Gastroesophageal sphincter (tissue), 4 donors: Measurements from ENCODE around the gene EXOC2. TPM values are rescaled to one million over a fixed set of nuclear protein-coding genes. Genes with fewer than 3 reads are reported as not detected.

Experiments used
- ATAC-seq: fragments of 150-250 bp; one replicate; pipeline ENCODE4 v1.9.1; 2016; ENCODE audit warnings: mild to moderate bottlenecking, moderate library complexity
- H3K27ac ChIP-seq, 4 donors: fragments of 200-600 bp; sonication (generic) in 3 of 4; 1 replicate in 3 of 4; 2 replicates in 1 of 4; pipeline ENCODE4 v1.5.1; 2016 to 2019
- H3K27me3 ChIP-seq: fragments of 200-600 bp; sonication (generic); one replicate; pipeline ENCODE4 v1.5.1; 2019
- H3K36me3 ChIP-seq, 2 donors: fragments of 200-600 bp; sonication (generic); one replicate each; pipeline ENCODE4 v1.5.1; 2019; ENCODE audit warnings: control low read depth in 1 of 2
- H3K4me1 ChIP-seq, 3 donors: fragments of 200-600 bp; sonication (generic); 1 replicate in 2 of 3; 2 replicates in 1 of 3; pipeline ENCODE4 v1.5.1; 2016 to 2019; ENCODE audit warnings: control low read depth in 2 of 3
- H3K4me3 ChIP-seq, 2 donors: fragments of 200-600 bp; sonication (generic); one replicate each; pipeline ENCODE4 v1.5.1; 2019; ENCODE audit warnings: mild to moderate bottlenecking in 1 of 2, moderate library complexity in 1 of 2
- H3K9me3 ChIP-seq, 3 donors: fragments of 200-600 bp; sonication (generic); one replicate each; pipeline ENCODE4 v1.5.1; 2017 to 2019; ENCODE audit warnings: control low read depth in 2 of 3
- EP300 ChIP-seq: sonication (generic); formaldehyde crosslinking; IDR thresholded peaks from one replicate; pipeline ENCODE4 v1.6.1; 2017; ENCODE audit warnings: antibody characterized with exemption, mild to moderate bottlenecking
- POLR2A ChIP-seq, 2 donors: fragments of 450-650 bp; IDR thresholded peaks; one replicate each; pipeline ENCODE4 v1.6.1; 2017; ENCODE audit warnings: antibody characterized with exemption in 2 of 2, mild to moderate bottlenecking in 2 of 2, moderate library complexity in 1 of 2
- POLR2AphosphoS5 ChIP-seq: sonication (generic); formaldehyde crosslinking; IDR thresholded peaks from one replicate; pipeline ENCODE4 v1.6.1; 2017; ENCODE audit warnings: antibody characterized with exemption
- WGBS, 2 donors: methylation state at CpG; one replicate each; pipeline ENCODE4 v1.1.5; 2018; ENCODE audit warnings: low coverage in 1 of 2; 5-methylcytosine and 5-hydroxymethylcytosine counted together
- total RNA-seq, 4 donors: library from RNA; depleted of rRNA; stranded (reverse); fragments of >200 nt; gene quantifications; one replicate each; pipeline ENCODE4 v1.1.0, GENCODE V29; 2016
- TF ChIP-seq, protein P1 (sequence below), 4 experiments: fragments of 200-600 bp in 2 of 4; fragments of 450-650 bp in 2 of 4; sonication (generic) in 1 of 4; IDR thresholded peaks; one replicate each; pipeline ENCODE4 v1.5.1; 2017 to 2019; ENCODE audit warnings: antibody characterized with exemption in 4 of 4, mild to moderate bottlenecking in 2 of 4, moderate library complexity in 2 of 4

EXOC2 gene
- total RNA-seq, 4 donors from 2014 or later = 17.8 to 39.2 (median 25.8) TPM

GRCh38 chr6:499617-500016 is 193.3 kb downstream of the EXOC2 start:
- WGBS, 2 donors = 76 to 80% methylated on average over 3 of the region's 3 CpGs
- H3K27me3 ChIP-seq = no peaks in the 10 kb centered on the region
- H3K9me3 ChIP-seq = no peaks in the 10 kb centered on the region
- peaks cover 0 to 47% of the 10 kb centered on the region in 2 donors for H3K36me3 ChIP-seq
- H3K4me1 ChIP-seq = no peaks in the 10 kb centered on the region
- H3K4me3 ChIP-seq = no peak overlapping the region
- no peak for ATAC-seq
- no peak for TF ChIP-seq POLR2AphosphoS5
- no peak for TF ChIP-seq POLR2A (IDR thresholded peaks at IDR 0.05)
- TF ChIP-seq EP300 = no peak
- TF ChIP-seq, protein P1, sequence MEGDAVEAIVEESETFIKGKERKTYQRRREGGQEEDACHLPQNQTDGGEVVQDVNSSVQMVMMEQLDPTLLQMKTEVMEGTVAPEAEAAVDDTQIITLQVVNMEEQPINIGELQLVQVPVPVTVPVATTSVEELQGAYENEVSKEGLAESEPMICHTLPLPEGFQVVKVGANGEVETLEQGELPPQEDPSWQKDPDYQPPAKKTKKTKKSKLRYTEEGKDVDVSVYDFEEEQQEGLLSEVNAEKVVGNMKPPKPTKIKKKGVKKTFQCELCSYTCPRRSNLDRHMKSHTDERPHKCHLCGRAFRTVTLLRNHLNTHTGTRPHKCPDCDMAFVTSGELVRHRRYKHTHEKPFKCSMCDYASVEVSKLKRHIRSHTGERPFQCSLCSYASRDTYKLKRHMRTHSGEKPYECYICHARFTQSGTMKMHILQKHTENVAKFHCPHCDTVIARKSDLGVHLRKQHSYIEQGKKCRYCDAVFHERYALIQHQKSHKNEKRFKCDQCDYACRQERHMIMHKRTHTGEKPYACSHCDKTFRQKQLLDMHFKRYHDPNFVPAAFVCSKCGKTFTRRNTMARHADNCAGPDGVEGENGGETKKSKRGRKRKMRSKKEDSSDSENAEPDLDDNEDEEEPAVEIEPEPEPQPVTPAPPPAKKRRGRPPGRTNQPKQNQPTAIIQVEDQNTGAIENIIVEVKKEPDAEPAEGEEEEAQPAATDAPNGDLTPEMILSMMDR (IDR thresholded peaks at IDR 0.05) = no peak
- no peak overlapping the region for H3K27ac ChIP-seq

- H3K4me3 ChIP-seq = no peak overlapping the region
- no peak for ATAC-seq
- WGBS, 2 donors = 77 to 84% methylated on average over 6 to 8 of the region's 9 CpGs
Observed at GRCh38 chr6:498795-499231, 194.1 kb downstream of the EXOC2 start.

DNA sequence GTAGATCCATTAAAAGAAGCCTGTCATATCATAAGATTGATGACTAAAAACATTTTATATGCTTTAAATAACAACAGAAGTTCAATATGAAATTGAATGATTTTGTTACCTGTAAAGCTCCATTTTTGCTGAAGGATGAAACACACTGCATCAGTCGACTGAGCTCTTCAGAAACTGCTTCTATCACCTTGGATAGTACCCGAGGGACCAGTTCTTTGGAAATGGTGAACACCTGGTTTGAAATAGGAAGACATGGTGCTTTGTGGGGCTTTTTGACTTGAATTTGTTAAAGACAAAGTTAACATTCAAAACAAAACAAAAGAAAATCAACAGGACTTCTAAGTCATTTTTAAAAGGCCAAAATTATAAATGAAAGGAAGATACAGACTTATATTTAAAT is 195.7 kb downstream of the EXOC2 start:
- Histone ChIP-seq H3K27me3 (no peaks in the 10 kb centered on the region), H3K27ac (no peak overlapping the region), H3K4me1 (no peaks in the 10 kb centered on the region), H3K9me3 (no peaks in the 10 kb centered on the region), H3K36me3 (peaks cover 0 to 58% of the 10 kb centered on the region in 2 donors), H3K4me3 (no peak overlapping the region)
- TF ChIP-seq EP300 = no peak
- TF ChIP-seq POLR2AphosphoS5 = no peak
- TF ChIP-seq, protein P1 (IDR thresholded peaks at IDR 0.05) = no peak
- no peak for TF ChIP-seq POLR2A (IDR thresholded peaks at IDR 0.05)
- WGBS, 2 donors = 95 to 97% methylated on average over 2 of the region's 2 CpGs
- no peak for ATAC-seq

More at GRCh38 chr6:498795-499231, 194.1 kb downstream of the EXOC2 start:
- H3K36me3 ChIP-seq = peaks cover 0 to 46% of the 10 kb centered on the region in 2 donors
- no peak overlapping the region for H3K27ac ChIP-seq
- TF ChIP-seq POLR2AphosphoS5 (no peak), POLR2A (IDR thresholded peaks at IDR 0.05) (no peak), EP300 (no peak)
- TF ChIP-seq, protein P1 (IDR thresholded peaks at IDR 0.05) = no peak
- no peaks in the 10 kb centered on the region for H3K9me3 ChIP-seq
- H3K27me3 ChIP-seq = no peaks in the 10 kb centered on the region
- no peaks in the 10 kb centered on the region for H3K4me1 ChIP-seq

- H3K36me3 ChIP-seq = peaks cover 0 to 62% of the 10 kb centered on the region in 2 donors
- H3K27me3 ChIP-seq = no peaks in the 10 kb centered on the region
- no peaks in the 10 kb centered on the region for H3K4me1 ChIP-seq
- H3K4me3 ChIP-seq = no peak overlapping the region
- 57 to 100% methylated on average over 4 to 5 of the region's 5 CpGs for WGBS, 2 donors
- no peak for TF ChIP-seq POLR2A (IDR thresholded peaks at IDR 0.05)
- no peak for TF ChIP-seq EP300
- TF ChIP-seq, protein P1 (IDR thresholded peaks at IDR 0.05) = no peak
- no peak for TF ChIP-seq POLR2AphosphoS5
- no peak overlapping the region for H3K27ac ChIP-seq
- ATAC-seq = no peak
- no peaks in the 10 kb centered on the region for H3K9me3 ChIP-seq
Observed at GRCh38 chr6:496649-497048, 196.3 kb downstream of the EXOC2 start.

GRCh38 chr6:494394-494793 is 198.5 kb downstream of the EXOC2 start:
- H3K9me3 ChIP-seq = no peaks in the 10 kb centered on the region
- 90 to 93% methylated on average over 5 of the region's 5 CpGs for WGBS, 2 donors
- H3K27me3 ChIP-seq = no peaks in the 10 kb centered on the region
- peaks cover 5 to 82% of the 10 kb centered on the region in 2 donors for H3K36me3 ChIP-seq
- no peak overlapping the region for H3K27ac ChIP-seq
- H3K4me1 ChIP-seq = no peaks in the 10 kb centered on the region
- no peak for ATAC-seq
- TF ChIP-seq, protein P1 (IDR thresholded peaks at IDR 0.05) = no peak
- TF ChIP-seq POLR2AphosphoS5 (no peak), POLR2A (IDR thresholded peaks at IDR 0.05) (no peak)
- no peak overlapping the region for H3K4me3 ChIP-seq
